ENCODE results near the gene PRKG1. TPM values are rescaled to one million over a fixed set of nuclear protein-coding genes. Genes with fewer than 3 reads are reported as not detected.
A peak's percentile ranks its signal among the peaks of the same experiment; 100 is the strongest.

The PRKG1 gene
- total and polyA plus RNA-seq, 8 donors, result 1.2 to 9.6 (median 2.9) TPM

DNA sequence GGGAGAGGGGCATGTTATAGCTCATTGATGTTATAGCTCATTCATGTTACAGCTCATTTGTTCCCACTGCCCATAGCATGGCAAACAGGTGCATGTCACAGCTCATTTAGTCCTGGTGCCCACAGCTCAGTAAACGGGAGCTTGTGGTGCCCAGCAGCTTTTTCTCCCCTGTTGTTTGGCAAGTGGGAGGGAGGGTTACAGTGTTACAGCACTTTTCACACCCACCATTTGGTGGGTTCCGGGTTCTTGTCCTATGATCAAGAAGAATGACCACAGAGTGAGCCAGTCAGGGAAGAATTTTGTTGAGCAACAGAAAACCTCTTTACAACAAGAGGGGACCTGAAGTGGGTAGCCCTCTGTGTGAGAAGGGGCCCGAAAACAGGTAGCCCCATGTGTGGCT is 787.9 kb downstream of the PRKG1 start:
- Histone ChIP-seq H3K27me3 (no peaks in the 10 kb centered on the region), H3K4me3 (no peak overlapping the region), H3K9me3 (no peaks in the 10 kb centered on the region), H3K36me3 (no peaks in the 10 kb centered on the region), H3K27ac (no peak overlapping the region), H3K4me1 (no peaks in the 10 kb centered on the region)
- DNase-seq (no peak), ATAC-seq (no peak), FAIRE-seq (no peak)
- TF ChIP-seq, protein P1, sequence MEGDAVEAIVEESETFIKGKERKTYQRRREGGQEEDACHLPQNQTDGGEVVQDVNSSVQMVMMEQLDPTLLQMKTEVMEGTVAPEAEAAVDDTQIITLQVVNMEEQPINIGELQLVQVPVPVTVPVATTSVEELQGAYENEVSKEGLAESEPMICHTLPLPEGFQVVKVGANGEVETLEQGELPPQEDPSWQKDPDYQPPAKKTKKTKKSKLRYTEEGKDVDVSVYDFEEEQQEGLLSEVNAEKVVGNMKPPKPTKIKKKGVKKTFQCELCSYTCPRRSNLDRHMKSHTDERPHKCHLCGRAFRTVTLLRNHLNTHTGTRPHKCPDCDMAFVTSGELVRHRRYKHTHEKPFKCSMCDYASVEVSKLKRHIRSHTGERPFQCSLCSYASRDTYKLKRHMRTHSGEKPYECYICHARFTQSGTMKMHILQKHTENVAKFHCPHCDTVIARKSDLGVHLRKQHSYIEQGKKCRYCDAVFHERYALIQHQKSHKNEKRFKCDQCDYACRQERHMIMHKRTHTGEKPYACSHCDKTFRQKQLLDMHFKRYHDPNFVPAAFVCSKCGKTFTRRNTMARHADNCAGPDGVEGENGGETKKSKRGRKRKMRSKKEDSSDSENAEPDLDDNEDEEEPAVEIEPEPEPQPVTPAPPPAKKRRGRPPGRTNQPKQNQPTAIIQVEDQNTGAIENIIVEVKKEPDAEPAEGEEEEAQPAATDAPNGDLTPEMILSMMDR (IDR thresholded peaks at IDR 0.05), result no peak
- 85 to 90% methylated on average over 3 of the region's 3 CpGs for WGBS, 2 donors
- intact Hi-C loops (cut with DNase I), result no loop called here

DNA sequence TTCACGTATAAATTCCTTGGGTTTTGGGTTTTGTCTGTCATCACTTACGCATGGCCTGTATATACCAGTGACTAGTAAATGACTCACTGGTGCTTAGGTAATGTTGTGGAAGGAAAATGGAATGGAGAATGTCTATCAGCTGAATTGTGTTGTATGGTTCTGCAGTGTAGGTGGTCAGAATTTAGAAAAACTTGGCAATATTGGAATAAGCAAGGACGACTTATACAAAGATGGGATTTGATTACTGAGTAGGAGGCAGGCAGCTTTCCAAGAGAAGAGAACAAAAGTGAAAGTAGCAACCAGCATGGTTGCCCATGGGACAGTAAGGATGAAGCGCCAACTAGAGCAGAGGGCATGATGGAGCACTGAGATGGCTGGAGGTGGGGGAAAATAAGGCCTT is 793.7 kb downstream of the PRKG1 start:
- Histone ChIP-seq H3K27me3 (no peaks in the 10 kb centered on the region), H3K4me3 (no peak overlapping the region), H3K36me3 (no peaks in the 10 kb centered on the region), H3K27ac (no peak overlapping the region), H3K9me3 (no peaks in the 10 kb centered on the region), H3K4me1 (no peaks in the 10 kb centered on the region)
- DNase-seq (no peak), FAIRE-seq (no peak), ATAC-seq (no peak)
- WGBS, 2 donors, result 88 to 95% methylated on average over 4 of the region's 4 CpGs
- intact Hi-C loops (cut with DNase I), result no loop called here
- TF ChIP-seq, protein P1 (IDR thresholded peaks at IDR 0.05), result no peak

DNA sequence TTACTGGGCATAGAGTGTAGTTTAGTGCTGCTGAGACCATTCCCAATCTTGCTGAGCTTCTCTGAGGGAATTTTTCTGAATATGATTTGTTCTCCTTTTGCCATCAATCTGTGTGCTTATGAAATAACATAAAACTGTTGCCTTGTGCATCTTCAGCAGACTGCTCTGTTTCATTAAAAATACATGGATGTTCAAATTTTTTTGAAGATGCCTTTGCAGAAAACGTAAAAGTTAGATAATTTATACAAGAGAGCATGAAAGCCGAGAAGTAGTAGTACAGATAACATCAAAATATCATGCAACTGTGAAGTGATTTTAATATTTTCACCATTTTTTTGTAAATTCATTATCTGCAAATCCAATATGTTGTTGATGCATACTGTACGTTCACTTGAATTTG is 799.8 kb downstream of the PRKG1 start:
- Histone ChIP-seq H3K4me3 (no peak overlapping the region), H3K36me3 (no peaks in the 10 kb centered on the region), H3K9me3 (no peaks in the 10 kb centered on the region), H3K4me1 (no peaks in the 10 kb centered on the region), H3K27ac (no peak overlapping the region), H3K27me3 (no peaks in the 10 kb centered on the region)
- 93 to 96% methylated on average over 3 of the region's 3 CpGs for WGBS, 2 donors
- intact Hi-C loops (cut with DNase I), result no loop called here
- TF ChIP-seq, protein P1 (IDR thresholded peaks at IDR 0.05), result no peak
- FAIRE-seq (no peak), DNase-seq (no peak), ATAC-seq (no peak)

DNA sequence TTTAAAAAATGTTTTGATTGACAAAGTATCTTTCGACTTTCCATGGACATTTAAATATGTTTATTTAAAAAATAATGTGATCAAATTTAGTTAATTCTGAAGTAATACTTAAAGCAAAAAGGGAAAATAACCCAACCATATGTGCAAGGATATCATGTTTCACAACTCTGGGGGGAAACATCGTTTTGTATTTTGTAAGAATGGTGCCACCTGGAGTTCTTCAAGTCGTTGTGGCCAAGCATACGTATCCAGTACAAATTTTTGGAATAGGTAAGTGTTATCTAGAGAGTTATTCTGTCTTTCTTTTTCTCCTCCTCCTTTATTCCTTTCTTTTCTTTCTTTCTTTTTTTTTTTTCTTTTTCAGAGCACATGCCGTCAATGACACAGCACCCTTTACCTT is 801.3 kb downstream of the PRKG1 start:
- intact Hi-C loops (cut with DNase I), result no loop called here
- H3K27me3 ChIP-seq, result no peaks in the 10 kb centered on the region
- H3K4me1 ChIP-seq, result no peaks in the 10 kb centered on the region
- H3K4me3 ChIP-seq, result no peak overlapping the region
- H3K36me3 ChIP-seq, result no peaks in the 10 kb centered on the region
- no peak overlapping the region for H3K27ac ChIP-seq
- no peaks in the 10 kb centered on the region for H3K9me3 ChIP-seq
- WGBS, 2 donors, result 79 to 81% methylated on average over 5 of the region's 5 CpGs
- TF ChIP-seq, protein P1 (IDR thresholded peaks at IDR 0.05), result no peak
- FAIRE-seq (no peak), DNase-seq (no peak), ATAC-seq (no peak)

DNA sequence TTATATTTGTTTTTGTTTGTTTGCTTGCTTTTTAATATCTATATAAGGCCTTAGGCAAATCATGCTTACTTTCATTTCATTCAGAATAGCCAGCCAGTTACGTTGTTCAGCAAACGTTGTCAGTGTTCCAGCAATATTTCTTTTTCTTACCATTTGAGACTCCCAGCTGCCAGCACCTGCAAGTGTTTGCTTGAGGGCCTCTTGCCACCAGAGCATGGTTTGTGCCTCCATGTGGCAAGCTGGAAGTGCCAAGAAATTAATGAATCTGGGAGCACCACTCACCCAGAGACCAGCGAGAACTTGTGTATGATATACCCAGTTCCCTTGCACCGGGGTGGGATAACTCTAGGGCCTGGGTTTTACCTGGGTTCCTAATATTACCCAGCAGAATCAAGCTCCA is 802.2 kb downstream of the PRKG1 start:
- no peaks in the 10 kb centered on the region for H3K36me3 ChIP-seq
- TF ChIP-seq, protein P1 (IDR thresholded peaks at IDR 0.05), result no peak
- H3K4me1 ChIP-seq, result no peaks in the 10 kb centered on the region
- H3K9me3 ChIP-seq, result no peaks in the 10 kb centered on the region
- intact Hi-C loops (cut with DNase I), result no loop called here
- no peaks in the 10 kb centered on the region for H3K27me3 ChIP-seq
- no peak for FAIRE-seq
- H3K27ac ChIP-seq, result no peak overlapping the region
- 57 to 59% methylated on average over 4 of the region's 4 CpGs for WGBS, 2 donors
- H3K4me3 ChIP-seq, result no peak overlapping the region
- ATAC-seq, result peak in 2 of 4 donors; percentile 28 to 49
- no peak for DNase-seq
